NCI-H524 treated with DMSO at 0.1 percent for 48 hours (cell line): Measurements from ENCODE around the gene FNDC3B.

Experiments
- DNase-seq: peaks from one replicate; lab custom pipeline; 2025; lab: John Stamatoyannopoulos, UW

Gene FNDC3B

GRCh38 chr3:172170841-172171240 is 131.5 kb downstream of the FNDC3B start:
- no peak for DNase-seq

GRCh38 chr3:172171396-172172075 is 132.2 kb downstream of the FNDC3B start:
- DNase-seq = no peak

GRCh38 chr3:172173316-172174254 is 134.2 kb downstream of the FNDC3B start:
- no peak for DNase-seq

- DNase-seq = no peak
Measured at GRCh38 chr3:172174513-172175253, 135.3 kb downstream of the FNDC3B start.

- no peak for DNase-seq
Measured at GRCh38 chr3:172175254-172175599, 135.8 kb downstream of the FNDC3B start.

- no peak for DNase-seq
Measured at GRCh38 chr3:172176061-172176770, 136.8 kb downstream of the FNDC3B start.

- no peak for DNase-seq
Measured at GRCh38 chr3:172177046-172177445, 137.7 kb downstream of the FNDC3B start.

GRCh38 chr3:172177803-172178316 is 138.5 kb downstream of the FNDC3B start:
- no peak for DNase-seq

GRCh38 chr3:172179680-172180399 is 140.5 kb downstream of the FNDC3B start:
- DNase-seq = no peak

- no peak for DNase-seq
Measured at GRCh38 chr3:172180473-172180872, 141.1 kb downstream of the FNDC3B start.

- no peak for DNase-seq
Measured at GRCh38 chr3:172181932-172182586, 142.7 kb downstream of the FNDC3B start.

GRCh38 chr3:172182797-172183196 is 143.4 kb downstream of the FNDC3B start:
- no peak for DNase-seq

GRCh38 chr3:172184106-172184822 is 144.9 kb downstream of the FNDC3B start:
- no peak for DNase-seq

GRCh38 chr3:172185907-172186306 is 146.5 kb downstream of the FNDC3B start:
- DNase-seq = no peak

GRCh38 chr3:172186607-172187006 is 147.2 kb downstream of the FNDC3B start:
- no peak for DNase-seq

GRCh38 chr3:172187511-172187910 is 148.1 kb downstream of the FNDC3B start:
- no peak for DNase-seq

- no peak for DNase-seq
Measured at GRCh38 chr3:172188511-172188910, 149.1 kb downstream of the FNDC3B start.

- DNase-seq = no peak
Measured at GRCh38 chr3:172189213-172189612, 149.8 kb downstream of the FNDC3B start.

- no peak for DNase-seq
Measured at GRCh38 chr3:172189987-172190603, 150.7 kb downstream of the FNDC3B start.
